ENCODE results near the gene MRC2.

MRC2 gene

GRCh38 chr17:62631936-62632924 lies 4.8 kb downstream of the MRC2 start:
- Histone ChIP-seq H3K9me3 (ENCODE audit: insufficient read depth, low read length, severe bottlenecking) (no peaks in the 10 kb centered on the region), H3K27ac (ENCODE audit: low read length) (no peak overlapping the region), H3K79me2 (ENCODE audit: insufficient read depth, low read length) (no peaks in the 10 kb centered on the region; the same call in 1 of the 2 replicates), H3K4me2 (ENCODE audit: insufficient read depth, low read length) (no peak overlapping the region), H3K27me3 (ENCODE audit: insufficient read depth, low read length, poor library complexity) (no peaks in the 10 kb centered on the region), H2AFZ (ENCODE audit: low read depth, low read length) (no peak overlapping the region), H4K20me1 (ENCODE audit: insufficient read depth, low read length) (peaks cover 30% of the 10 kb centered on the region), H3K4me3 (ENCODE audit: low read depth in 1 of 2, low read length in 2 of 2) (no peak overlapping the region), H3K36me3 (ENCODE audit: insufficient read depth, low read length) (no peaks in the 10 kb centered on the region), H3K9ac (ENCODE audit: low read depth, low read length) (no peak overlapping the region), H3K4me1 (ENCODE audit: insufficient read depth, low read length) (peaks cover 22% of the 10 kb centered on the region)
- TF ChIP-seq, protein P1, sequence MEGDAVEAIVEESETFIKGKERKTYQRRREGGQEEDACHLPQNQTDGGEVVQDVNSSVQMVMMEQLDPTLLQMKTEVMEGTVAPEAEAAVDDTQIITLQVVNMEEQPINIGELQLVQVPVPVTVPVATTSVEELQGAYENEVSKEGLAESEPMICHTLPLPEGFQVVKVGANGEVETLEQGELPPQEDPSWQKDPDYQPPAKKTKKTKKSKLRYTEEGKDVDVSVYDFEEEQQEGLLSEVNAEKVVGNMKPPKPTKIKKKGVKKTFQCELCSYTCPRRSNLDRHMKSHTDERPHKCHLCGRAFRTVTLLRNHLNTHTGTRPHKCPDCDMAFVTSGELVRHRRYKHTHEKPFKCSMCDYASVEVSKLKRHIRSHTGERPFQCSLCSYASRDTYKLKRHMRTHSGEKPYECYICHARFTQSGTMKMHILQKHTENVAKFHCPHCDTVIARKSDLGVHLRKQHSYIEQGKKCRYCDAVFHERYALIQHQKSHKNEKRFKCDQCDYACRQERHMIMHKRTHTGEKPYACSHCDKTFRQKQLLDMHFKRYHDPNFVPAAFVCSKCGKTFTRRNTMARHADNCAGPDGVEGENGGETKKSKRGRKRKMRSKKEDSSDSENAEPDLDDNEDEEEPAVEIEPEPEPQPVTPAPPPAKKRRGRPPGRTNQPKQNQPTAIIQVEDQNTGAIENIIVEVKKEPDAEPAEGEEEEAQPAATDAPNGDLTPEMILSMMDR (IDR thresholded peaks at IDR 0.05; ENCODE audit: borderline replicate concordance, extremely low read depth, low read length, poor library complexity, severe bottlenecking), result no peak
- no peak for TF ChIP-seq EZH2 (IDR thresholded peaks at IDR 0.05; ENCODE audit: borderline replicate concordance, low read depth, low read length, severe bottlenecking)
- DNase-seq, result no peak
- no peak for ATAC-seq (ENCODE audit: insufficient read depth, low read depth)

DNA sequence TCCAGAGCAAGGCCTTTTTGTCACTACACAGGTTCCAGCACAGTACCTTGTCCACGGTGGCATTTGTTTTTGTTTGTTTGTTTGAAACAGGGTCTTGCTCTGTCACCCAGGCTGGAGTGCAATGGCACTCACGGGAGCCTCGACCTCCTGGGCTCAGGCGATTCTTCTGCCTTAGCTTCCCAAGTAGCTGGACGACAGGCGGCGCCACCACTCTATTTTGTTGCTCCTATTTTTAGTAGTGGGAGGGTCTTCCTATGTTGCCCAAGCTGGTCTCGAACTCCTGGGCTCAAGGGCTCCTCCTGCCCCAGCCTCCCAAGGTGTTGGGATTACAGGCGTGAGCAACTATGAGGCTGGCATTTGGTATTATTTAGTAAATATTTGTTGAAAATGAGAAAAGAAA lies 10.3 kb downstream of the MRC2 start:
- Histone ChIP-seq H3K4me3 (ENCODE audit: low read depth in 1 of 2, low read length in 2 of 2) (no peak overlapping the region), H3K9ac (ENCODE audit: low read depth, low read length) (no peak overlapping the region), H3K79me2 (ENCODE audit: insufficient read depth, low read length) (no peaks in the 10 kb centered on the region), H3K27ac (ENCODE audit: low read length) (no peak overlapping the region), H2AFZ (ENCODE audit: low read depth, low read length) (no peak overlapping the region), H3K4me1 (ENCODE audit: insufficient read depth, low read length) (no peaks in the 10 kb centered on the region), H3K4me2 (ENCODE audit: insufficient read depth, low read length) (no peak overlapping the region), H3K9me3 (ENCODE audit: insufficient read depth, low read length, severe bottlenecking) (no peaks in the 10 kb centered on the region), H3K36me3 (ENCODE audit: insufficient read depth, low read length) (no peaks in the 10 kb centered on the region), H3K27me3 (ENCODE audit: insufficient read depth, low read length, poor library complexity) (no peaks in the 10 kb centered on the region), H4K20me1 (ENCODE audit: insufficient read depth, low read length) (peaks cover under 1% of the 10 kb centered on the region; the same call in 1 of the 2 replicates)
- no peak for ATAC-seq (ENCODE audit: insufficient read depth, low read depth)
- no peak for TF ChIP-seq EZH2 (IDR thresholded peaks at IDR 0.05; ENCODE audit: borderline replicate concordance, low read depth, low read length, severe bottlenecking)
- TF ChIP-seq, protein P1 (IDR thresholded peaks at IDR 0.05; ENCODE audit: borderline replicate concordance, extremely low read depth, low read length, poor library complexity, severe bottlenecking), result no peak
- DNase-seq, result no peak

- TF ChIP-seq, protein P1 (IDR thresholded peaks at IDR 0.05; ENCODE audit: borderline replicate concordance, extremely low read depth, low read length, poor library complexity, severe bottlenecking), result no peak
- no peak for TF ChIP-seq EZH2 (IDR thresholded peaks at IDR 0.05; ENCODE audit: borderline replicate concordance, low read depth, low read length, severe bottlenecking)
- Histone ChIP-seq H3K4me3 (ENCODE audit: low read depth in 1 of 2, low read length in 2 of 2) (no peak overlapping the region), H4K20me1 (ENCODE audit: insufficient read depth, low read length) (no peaks in the 10 kb centered on the region), H2AFZ (ENCODE audit: low read depth, low read length) (no peak overlapping the region), H3K27me3 (ENCODE audit: insufficient read depth, low read length, poor library complexity) (no peaks in the 10 kb centered on the region), H3K9ac (ENCODE audit: low read depth, low read length) (no peak overlapping the region), H3K4me2 (ENCODE audit: insufficient read depth, low read length) (no peak overlapping the region), H3K4me1 (ENCODE audit: insufficient read depth, low read length) (no peaks in the 10 kb centered on the region), H3K27ac (ENCODE audit: low read length) (no peak overlapping the region), H3K9me3 (ENCODE audit: insufficient read depth, low read length, severe bottlenecking) (no peaks in the 10 kb centered on the region), H3K36me3 (ENCODE audit: insufficient read depth, low read length) (no peaks in the 10 kb centered on the region), H3K79me2 (ENCODE audit: insufficient read depth, low read length) (no peaks in the 10 kb centered on the region)
- ATAC-seq (ENCODE audit: insufficient read depth, low read depth) (no peak), DNase-seq (no peak)
Measured at GRCh38 chr17:62641153-62641552, 13.7 kb downstream of the MRC2 start.
